ENCODE results near the gene TPT1. TPM values are rescaled to one million over a fixed set of nuclear protein-coding genes. Genes with fewer than 3 reads are reported as not detected.
A peak's percentile ranks its signal among the peaks of the same experiment; 100 is the strongest.

Gene TPT1
- total and polyA plus RNA-seq, 2 of the 13 experiments (the other 11 are each of a cell fraction or from before 2014, with no cell fraction given): 2,953 to 3,594 TPM

- TF ChIP-seq KLF6 (CRISPR knock-in tag; IDR thresholded peaks at IDR 0.05) (no peak), NR2C2 (CRISPR knock-in tag; IDR thresholded peaks at IDR 0.05; ENCODE audit: borderline replicate concordance) (peak; percentile 54; the same call in 1 of the 2 replicates), ZNF543 (CRISPR knock-in tag; IDR thresholded peaks at IDR 0.05) (no peak), ZNF34 (CRISPR knock-in tag; IDR thresholded peaks at IDR 0.05; ENCODE audit: borderline replicate concordance) (peak; percentile 4; the same call in 1 of the 2 replicates), SIN3A (IDR thresholded peaks at IDR 0.05; ENCODE audit: borderline replicate concordance, low read depth, low read length) (peak; percentile 79; the same call in 1 of the 2 replicates), ZNF564 (CRISPR knock-in tag; IDR thresholded peaks at IDR 0.05) (no peak), ZBTB7B (CRISPR knock-in tag; IDR thresholded peaks at IDR 0.05) (peak; percentile 14; the same call in 1 of the 2 replicates), NCOA2 (CRISPR knock-in tag; IDR thresholded peaks at IDR 0.05) (peak; percentile 12; the same call in 1 of the 2 replicates), CREM (IDR thresholded peaks at IDR 0.05) (peak; percentile 94), CREM (CRISPR knock-in tag; IDR thresholded peaks at IDR 0.05) (peak; percentile 87), ZNF280D (CRISPR knock-in tag; IDR thresholded peaks at IDR 0.05) (peak; percentile 7; the same call in 1 of the 2 replicates), ZBED4 (CRISPR knock-in tag; IDR thresholded peaks at IDR 0.05; ENCODE audit: borderline replicate concordance) (peak; percentile 29; the same call in 1 of the 2 replicates), GABPB1 (CRISPR knock-in tag; IDR thresholded peaks at IDR 0.05) (peak; percentile 94), ZKSCAN8 (CRISPR knock-in tag; IDR thresholded peaks at IDR 0.05; ENCODE audit: borderline replicate concordance) (no peak), RELA (CRISPR knock-in tag; IDR thresholded peaks at IDR 0.05) (peak; percentile 28; the same call in 1 of the 2 replicates), SMAD3 (CRISPR knock-in tag; IDR thresholded peaks at IDR 0.05) (0 out of 2 replicates have a peak, but pooled peaks have one; percentile 67), ZFP37 (CRISPR knock-in tag; IDR thresholded peaks at IDR 0.05; ENCODE audit: borderline replicate concordance) (peak; percentile 92), TEAD2 (CRISPR knock-in tag; IDR thresholded peaks at IDR 0.05) (no peak), POGZ (CRISPR knock-in tag; IDR thresholded peaks at IDR 0.05) (peak; percentile 92), TARDBP (CRISPR knock-in tag; IDR thresholded peaks at IDR 0.05) (no peak), MAFK (conservative IDR thresholded peaks at IDR 0.05 in 1 of 2, IDR thresholded peaks at IDR 0.05 in 1 of 2; ENCODE audit: low read length in 2 of 2) (peak; percentile 64 to 70), ZGPAT (CRISPR knock-in tag; IDR thresholded peaks at IDR 0.05) (peak; percentile 60; the same call in 1 of the 2 replicates)
These were observed at the start of gene TPT1 (continued) for GRCh38 chr13:45341034-45341798.

All from HepG2 (cell line).